ENCODE data around the gene ESRRA.
A peak's percentile ranks its signal among the peaks of the same experiment; 100 is the strongest.

The ESRRA gene

DNA sequence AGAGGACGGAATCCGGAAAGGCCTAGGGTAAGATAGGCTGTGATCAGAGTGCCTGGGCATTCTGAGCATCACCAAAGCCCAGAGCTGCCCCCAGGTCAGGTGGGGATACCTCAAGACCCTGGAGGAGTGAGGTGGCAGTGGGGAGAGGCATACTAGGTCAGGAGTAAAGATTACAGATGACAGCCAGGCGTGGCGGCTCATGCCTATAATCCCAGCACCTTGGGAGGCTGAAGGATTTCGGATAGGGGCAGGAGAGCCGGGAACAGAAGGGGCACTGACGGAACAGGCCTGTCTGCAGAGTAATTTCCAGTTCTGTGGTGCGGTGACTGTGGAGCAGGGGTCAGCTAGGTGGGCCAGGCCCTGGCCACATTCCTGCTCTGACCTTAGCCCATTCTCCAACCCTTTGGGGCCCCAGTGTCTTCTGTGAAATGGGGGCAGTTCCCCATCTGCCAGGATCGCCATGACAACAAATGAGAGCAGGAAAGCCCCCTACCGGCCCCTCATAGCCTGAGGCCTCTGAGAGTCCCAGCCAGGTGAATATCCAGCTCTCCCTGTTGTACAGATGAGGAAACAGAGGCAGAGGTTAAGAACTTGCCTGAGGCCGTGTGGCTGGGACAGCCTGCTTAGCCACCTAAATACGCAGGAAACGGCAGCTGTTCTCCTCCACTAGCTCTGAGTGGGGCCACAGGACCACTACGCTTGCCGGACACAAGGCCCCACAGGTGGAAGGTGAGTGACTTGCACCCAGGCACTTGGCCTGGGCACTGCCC is 30.1 kb upstream of the ESRRA start:
- DNase-seq = no peak

DNA sequence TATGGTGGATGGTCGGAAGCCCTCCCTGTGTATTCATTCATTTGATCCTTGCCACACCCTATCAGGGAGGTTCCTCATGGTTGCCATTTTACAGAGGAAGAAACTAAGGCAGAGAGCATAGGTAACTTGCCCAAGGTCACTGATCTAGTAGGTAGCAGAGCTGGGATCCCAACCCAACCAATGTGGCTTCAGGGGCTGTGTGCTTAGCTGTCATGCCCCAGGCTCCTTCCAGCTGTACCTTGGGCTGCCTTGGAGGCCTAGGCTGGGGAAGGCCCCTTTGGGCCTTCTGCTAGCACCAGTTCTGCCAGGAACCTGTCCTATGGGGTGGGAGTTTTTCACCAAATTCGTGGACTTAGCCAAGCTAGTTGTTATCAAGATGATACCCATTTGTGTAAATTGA is 29.5 kb upstream of the ESRRA start:
- DNase-seq = no peak

DNA sequence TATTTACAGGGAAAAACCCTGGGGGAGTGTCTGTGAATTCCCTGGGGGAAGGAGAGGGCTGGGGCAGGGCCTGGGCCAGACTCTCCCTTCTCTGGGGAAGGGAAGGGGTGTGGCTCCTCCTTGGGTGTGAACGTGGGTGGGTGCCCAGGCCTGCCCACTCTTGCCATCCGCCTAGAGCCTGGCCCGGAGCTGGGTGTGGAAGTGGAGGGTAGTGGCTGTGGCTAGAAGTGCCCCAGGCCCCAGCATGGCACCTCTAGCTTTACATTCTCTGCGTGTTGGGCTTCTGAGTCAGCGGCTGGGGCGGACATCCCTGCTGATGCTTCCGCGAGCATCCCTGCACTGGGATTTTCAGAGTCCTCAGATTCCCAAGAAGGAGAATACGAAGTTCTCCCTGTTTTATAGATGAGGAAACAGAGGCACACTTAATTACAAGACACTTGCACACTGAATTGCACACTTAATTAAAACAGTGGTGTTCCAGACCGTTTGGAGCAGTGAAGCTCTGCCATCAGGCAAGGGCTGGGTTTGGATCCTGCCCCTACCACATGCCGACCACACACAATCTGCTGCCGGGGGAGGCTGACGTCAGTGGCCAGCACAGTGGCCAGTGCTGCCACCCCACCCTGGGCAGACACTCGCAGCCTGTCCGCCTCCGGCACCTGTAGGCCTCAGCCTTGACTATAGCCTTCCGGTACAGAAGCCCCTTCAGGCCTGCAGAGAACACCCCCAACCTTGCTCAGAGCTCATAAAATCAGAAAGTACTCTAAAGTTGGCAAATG is 28.5 kb upstream of the ESRRA start:
- peak in 1 of 2 donors; percentile 18 for DNase-seq

DNA sequence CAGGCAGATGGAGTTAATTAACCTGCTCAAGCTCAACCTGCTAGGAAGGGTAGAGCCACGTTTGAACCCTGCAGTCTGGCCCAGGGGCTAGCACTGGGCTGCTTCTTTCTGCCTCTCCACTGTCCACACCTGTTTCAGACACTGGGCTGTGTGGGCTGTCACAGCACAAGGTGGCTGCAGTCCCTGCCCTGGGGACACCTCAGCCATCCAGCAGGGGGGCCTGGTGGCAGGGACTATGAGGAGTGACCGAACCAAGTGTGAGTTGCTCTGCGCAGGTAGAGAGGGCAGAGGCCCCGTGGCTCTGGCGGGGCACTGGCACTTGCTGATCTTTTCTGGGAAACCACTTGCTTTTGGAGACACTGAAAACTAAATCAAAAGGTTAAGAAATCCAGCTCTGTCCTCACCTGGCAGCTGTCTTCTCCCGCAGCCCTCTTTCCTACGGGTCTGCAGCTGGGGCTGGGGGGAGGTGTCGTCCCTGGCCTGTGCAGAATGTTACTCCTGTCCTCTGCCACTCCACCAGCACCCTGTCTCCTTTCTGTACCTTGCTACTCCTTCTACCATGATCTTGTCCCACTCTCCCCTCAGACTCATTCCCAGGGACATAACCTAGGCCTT is 26.6 kb upstream of the ESRRA start:
- DNase-seq = no peak

DNA sequence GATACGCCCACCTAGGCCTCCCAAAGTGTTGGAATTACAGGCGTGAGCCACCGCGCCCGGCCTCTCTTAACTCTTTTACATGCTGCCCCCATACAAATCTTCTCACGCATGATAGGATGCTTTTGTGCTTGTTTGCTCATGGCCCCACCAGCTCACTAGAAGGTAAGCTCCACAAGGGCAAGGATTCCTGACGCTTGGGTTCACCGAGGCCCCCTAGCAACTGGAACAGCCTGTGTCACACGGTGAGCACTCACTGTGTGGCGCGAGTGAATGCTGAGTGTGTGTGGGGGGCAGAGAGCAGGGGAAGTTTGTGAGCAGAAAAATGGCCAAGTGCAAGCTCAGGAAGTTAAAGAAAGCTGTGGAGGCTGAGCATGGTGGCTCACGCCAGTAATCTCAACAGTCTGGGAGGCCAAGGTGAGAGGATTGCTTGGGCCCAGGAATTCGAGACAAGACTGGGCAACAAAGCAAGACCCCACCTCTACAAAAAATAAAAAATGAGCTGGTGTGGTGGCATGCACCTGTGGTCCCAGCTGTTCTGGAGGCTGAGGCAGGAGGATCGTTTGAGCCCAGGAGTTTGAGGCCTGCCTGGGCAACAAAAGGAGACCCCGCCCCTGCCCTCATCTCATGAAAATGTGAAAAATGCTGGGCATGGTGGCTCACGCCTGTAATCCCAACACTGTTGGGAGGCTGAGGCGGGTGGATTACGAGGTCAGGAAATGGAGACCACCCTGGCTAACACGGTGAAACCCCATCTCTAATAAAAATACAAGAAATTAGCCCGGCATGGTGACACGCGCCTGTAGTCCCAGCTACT is 23.2 kb upstream of the ESRRA start:
- no peak for DNase-seq

DNA sequence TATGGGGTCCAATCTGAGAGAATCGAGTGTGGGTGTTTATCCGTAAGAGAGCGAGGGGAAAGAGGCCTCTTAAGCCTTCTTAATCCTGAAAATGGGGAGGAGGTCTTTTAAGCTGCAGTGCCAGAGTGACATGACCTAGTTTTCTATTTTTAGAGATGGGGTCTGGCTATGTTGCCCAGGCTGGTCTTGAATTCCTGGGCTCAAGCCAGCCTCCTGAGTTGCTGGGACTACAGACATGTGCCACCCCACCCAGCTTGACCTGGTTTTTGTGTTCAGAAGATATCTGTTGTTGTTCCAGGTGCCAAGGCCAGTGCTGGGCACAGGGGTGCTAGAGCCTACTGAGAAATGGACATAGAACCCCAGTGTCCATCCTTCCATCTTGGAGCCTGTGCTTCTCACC is 22.2 kb upstream of the ESRRA start:
- no peak for DNase-seq

DNA sequence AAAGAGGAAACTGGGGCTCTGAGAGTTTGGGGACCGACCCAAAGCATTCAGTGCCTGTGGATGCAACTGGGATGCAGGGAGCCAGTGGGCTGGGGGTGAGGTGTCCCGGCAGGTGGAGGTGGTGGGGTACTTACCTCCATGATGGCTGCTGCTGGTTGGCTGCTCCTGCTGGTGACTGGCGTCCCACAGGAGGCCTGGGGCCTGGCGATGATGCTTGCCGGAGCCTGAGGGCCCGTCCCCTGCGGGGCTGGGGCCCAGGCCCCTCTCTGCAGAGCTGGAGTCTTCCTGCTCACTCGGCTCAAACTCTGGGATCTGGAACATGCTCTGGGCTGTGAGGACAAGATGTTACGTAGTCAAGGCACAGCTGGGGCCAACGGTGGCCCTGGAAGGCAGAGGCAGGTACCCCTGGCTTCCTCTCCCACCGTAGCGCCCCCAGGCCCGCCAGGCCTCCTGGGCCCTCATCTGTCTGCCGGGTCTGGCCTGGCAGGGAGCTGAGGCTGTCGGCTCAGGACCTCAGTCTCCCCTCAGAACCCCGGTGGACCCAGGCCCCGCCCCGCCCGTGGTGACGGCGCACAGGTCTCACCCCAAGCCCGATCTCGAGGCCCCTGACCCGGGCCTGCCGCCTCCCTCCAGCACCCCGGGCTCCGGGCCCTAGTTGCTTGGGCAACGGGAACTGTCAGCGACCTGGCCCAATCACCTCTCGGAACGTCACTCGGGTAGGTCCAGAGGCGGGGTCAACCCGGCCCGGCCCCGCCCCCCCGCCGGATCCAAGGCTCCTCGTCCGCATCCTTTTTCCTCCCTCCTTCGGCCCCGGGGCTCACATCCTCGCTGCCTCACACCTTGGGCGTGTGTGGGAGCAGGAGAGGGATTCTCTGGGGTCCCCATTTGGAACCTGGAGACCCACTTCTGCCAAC is 21.0 kb upstream of the ESRRA start, which contains the start of gene BAD:
Gene BAD (minus strand): TSS at position 618 of the 914 bp plus-strand sequence. CDS start 297 bp downstream, at position 321.
- peak; percentile 92 to 94 for DNase-seq

DNA sequence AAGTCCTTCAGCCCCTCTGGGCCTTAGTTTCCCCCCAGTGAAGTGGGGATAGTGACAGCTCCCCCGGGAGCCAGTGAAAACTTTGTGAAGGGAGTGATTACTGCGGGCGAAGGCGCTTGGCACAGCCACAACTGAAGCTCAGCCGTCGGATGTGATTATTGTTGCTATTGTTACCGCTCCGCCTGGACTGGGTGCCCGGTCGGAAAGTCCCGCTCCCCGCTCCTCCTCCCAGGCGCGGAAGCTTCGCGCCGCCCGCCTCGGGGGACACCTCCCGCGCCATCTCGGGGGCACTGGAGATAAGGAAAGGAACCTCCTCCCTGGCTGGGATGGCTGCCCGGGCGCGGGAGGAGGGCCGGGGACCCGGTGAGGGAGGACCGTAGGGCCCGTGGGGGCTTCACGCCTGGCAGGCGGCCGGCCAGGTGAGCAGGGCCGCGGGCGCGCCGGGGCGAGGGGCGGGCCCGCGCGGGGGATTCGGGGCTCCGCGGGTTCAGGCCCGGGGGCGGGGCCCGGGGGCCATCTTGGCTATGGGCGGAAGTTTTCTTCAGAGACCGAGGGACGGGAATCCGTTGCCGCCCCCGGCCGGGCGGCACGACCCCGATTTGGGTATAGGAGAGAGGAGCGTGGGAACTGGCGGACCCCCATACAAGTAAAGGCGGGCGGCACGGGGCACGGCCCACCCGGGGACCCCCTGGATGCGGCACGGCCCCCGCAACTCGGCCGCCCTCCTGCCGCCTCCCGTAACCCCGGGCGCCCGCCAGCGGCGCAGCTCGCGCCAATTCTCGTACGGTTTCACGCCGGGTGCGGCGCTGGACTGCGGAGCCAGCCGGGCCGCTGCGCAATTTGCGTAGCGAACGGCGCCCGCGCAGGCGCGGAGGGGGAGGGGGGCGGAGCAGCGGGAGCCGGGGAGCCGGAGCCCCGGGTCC is 20.1 kb upstream of the ESRRA start, which contains the start of gene GPR137:
Gene GPR137 (plus strand): TSS at position 887 of the 923 bp plus-strand sequence. CDS start 677 bp downstream, outside the sequence.
- DNase-seq = peak; percentile 75 to 81

DNA sequence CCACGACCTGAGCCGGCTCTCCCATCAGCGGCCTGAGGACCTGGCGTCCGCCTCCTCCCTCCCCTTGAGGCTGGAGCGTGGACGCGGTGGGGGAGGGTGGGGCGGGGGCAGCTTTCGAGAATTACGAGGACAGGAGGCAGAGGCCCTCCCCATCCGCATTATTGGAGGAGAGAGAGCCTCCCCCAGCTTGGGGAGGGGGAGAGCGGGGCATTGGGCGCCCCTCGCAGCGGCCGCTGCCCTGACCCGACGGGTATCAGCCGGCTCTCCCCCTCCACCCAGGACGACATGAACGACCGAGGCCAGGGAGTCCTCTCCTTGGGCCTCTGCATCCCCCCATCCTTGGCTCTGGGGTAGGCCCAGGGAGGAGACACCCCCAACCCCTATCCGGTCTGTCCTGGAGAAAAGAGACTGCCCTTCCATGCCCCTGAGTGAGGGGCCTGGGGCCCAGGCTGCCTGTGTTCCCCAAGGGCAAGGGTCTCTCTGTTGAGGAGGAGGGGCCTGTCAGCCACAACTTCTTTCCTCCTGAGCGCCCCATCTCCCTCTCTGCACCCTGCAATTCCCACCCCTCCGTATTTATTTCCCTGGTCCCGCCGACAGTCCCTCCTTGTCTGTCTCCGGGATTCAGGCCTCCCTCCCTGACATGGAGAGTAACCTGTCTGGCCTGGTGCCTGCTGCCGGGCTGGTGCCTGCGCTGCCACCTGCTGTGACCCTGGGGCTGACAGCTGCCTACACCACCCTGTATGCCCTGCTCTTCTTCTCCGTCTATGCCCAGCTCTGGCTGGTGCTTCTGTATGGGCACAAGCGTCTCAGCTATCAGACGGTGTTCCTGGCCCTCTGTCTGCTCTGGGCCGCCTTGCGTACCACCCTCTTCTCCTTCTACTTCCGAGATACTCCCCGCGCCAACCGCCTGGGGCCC is 19.2 kb upstream of the ESRRA start:
- DNase-seq = no peak

DNA sequence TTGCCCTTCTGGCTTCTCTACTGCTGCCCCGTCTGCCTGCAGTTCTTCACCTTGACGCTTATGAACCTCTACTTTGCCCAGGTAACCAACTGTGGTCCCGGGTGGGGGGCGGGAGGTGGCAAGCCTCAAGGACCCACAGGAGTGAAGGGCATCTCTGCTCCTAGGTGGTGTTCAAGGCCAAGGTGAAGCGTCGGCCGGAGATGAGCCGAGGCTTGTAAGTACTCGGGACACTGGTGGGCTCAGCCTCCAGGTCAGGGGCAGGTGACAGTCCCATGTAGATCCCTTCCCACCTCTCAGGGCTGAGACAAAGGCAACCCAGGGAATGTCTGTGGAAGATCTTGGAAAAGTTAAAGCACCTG is 18.5 kb upstream of the ESRRA start:
- no peak for DNase-seq

DNA sequence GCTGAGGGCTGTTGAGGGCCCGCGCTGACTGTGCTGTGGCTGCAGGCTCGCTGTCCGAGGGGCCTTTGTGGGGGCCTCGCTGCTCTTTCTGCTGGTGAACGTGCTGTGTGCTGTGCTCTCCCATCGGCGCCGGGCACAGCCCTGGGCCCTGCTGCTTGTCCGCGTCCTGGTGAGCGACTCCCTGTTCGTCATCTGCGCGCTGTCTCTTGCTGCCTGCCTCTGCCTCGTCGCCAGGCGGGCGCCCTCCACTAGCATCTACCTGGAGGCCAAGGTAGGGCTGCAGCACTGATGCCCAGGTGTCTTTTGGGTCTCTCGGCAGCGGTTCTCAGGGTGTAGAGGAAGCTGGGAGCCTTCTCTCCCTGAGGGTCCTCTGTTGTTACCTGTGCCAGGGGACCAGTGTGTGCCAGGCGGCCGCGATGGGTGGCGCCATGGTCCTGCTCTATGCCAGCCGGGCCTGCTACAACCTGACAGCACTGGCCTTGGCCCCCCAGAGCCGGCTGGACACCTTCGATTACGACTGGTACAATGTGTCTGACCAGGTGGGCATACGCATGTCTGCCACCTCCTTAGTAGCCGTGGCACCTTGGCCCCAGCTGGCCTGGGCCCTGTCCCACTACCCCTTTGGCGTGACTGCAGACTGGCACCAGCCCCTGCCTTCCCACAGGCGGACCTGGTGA is 17.5 kb upstream of the ESRRA start:
- no peak for DNase-seq

DNA sequence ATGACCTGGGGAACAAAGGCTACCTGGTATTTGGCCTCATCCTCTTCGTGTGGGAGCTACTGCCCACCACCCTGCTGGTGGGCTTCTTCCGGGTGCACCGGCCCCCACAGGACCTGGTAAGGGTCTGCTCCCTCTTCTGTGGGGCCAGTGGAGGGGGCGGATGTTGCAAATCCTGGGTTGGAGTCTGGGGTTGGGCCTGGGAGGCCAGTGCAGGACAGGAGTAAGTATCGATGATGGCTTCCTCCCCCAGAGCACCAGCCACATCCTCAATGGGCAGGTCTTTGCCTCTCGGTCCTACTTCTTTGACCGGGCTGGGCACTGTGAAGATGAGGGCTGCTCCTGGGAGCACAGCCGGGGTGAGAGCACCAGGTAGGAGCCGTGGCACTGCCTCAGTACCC is 17.0 kb upstream of the ESRRA start:
- no peak for DNase-seq

DNA sequence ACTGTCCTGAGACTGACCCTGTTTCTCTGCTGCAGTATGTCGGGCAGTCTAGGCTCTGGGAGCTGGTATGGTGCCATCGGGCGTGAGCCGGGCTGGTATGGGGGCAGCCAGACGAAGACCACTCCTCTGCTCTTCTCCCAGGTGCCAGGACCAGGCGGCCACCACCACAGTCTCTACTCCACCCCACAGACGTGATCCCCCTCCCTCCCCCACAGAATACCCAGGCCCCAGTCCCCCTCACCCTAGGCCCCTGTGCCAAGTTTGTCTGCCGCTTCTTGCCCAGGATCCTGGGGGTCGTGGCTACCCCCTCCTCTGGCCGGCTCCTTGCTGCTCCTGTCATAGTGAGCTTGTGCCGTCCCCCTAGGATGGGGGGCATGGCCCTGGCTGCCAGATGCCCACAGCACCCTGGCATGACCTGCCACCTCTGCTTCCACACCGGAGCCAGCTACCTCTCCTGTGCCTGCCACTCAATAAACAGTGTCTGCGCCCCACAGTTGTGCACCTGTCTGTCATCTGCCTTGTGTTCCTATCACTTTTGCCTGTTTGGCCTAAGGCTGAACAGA is 16.2 kb upstream of the ESRRA start:
- no peak for DNase-seq

DNA sequence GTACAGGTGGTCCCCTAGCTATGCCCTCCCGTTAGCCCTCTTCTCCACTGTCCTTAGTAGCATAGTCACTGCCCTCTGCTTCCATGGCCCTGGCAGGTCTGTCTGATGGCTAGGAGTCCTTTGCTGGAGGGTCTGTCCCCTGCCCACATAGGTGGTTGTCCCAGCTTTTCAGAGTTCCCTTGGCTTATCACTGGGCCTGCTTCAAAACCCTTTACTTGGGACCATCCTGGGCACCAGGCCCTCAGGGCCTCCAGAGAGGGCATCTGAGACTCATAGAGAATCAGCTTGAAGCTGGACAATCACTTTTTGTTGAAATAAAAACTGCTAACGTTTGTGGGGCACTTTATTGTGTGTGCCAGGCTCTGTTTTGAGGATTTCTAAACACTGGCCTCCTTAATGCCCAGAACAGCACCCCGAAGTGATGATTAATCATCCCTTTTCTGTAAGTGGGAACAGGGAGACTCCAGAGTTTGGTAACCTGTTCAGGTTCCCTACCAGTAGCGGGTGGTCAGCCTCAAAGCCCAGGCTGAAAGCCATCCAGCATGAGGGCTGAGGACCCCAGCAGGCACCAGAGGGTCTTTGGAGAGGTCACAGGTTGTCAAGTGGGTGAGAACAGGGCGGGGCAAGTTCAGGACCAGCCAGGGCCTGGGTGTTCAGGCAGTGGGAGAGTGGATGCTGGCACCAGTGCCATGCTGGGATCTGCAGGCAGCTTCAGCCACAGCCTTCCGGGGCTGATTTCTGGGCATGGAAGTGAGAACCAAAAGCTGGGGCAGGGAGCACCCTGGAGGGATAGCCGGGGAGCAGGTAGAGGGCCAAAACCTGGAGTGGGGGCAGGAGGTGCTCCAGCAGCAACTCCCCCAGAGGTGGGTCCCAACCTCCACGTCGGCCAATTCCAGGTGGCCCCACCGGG is 14.7 kb upstream of the ESRRA start:
- no peak for DNase-seq

DNA sequence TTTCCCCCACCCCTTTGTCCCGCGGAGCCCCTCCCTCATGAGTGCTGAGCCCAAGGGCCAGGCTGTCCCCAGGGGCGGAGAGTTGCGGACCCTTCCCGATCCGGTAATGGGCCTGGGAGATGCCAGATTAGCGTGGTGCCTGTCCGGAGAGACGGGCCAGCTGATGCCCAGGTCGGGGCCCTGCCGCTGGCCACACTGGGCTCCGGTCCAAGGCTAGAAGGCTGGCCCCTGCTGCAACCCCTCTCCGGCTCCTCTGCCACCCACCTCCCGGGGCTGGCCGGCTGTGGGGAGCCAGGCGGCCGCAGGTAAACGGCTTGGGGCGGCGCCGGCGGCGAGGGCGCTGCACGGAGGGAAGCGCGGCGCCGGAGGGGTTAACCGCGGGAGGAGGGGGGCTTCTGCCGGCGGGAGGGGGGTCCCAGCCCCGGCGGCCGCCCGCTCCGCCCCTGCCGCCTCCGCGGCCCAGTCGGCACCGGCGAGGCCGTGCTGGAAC is 14.0 kb upstream of the ESRRA start, which contains the start of gene KCNK4:
Gene KCNK4 (plus strand): TSS at position 41 of the 490 bp plus-strand sequence. CDS start 1,717 bp downstream, outside the sequence.
- no peak for DNase-seq

DNA sequence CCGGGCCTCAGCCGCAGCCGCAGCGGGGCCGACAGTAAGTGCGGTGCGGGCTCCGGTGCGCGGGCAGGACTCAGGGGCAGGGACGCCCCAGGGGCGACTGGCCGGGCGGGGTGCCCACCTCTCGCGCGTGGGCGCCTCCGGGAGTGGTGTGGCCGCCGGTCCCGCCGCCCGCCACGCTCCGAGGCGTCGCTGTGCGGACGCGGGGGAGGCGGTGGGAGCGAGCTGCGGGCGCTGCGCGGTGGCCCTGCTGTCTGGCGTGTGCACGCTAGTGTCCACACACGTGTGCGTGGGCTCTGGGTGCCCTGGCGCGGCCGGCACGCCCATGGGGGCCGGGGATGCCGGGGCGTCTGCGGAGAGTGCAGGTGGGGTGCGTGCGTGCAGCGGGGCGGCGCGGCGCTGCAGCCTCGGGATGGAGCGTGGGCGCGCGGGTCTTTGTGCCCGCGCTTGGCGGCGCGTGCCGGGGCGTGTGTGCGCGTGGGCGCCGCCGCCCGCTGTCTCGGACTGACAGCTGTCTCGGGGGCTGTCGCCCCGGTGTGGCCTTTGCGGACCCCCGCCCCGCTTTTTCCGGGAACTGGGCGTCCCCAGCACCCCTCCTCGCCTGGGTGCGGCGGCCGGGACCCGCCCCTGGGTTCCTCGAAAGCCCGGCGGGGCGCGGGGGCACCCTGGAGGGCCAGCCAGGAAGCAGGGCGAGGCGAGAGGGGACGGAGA is 13.4 kb upstream of the ESRRA start:
- peak in 1 of 2 donors; percentile 4 for DNase-seq
